NCI-H2107 (cell line): Measurements from ENCODE around the gene TMEM43.
"Not testable (repeated sequence)": the region's sequence is repeated elsewhere in the genome, so short reads cannot be mapped to it uniquely, and the experiment has no call there.

Experiments used
- DNase-seq: peaks from one replicate; lab custom pipeline; 2025; lab: John Stamatoyannopoulos, UW

TMEM43 gene

DNA sequence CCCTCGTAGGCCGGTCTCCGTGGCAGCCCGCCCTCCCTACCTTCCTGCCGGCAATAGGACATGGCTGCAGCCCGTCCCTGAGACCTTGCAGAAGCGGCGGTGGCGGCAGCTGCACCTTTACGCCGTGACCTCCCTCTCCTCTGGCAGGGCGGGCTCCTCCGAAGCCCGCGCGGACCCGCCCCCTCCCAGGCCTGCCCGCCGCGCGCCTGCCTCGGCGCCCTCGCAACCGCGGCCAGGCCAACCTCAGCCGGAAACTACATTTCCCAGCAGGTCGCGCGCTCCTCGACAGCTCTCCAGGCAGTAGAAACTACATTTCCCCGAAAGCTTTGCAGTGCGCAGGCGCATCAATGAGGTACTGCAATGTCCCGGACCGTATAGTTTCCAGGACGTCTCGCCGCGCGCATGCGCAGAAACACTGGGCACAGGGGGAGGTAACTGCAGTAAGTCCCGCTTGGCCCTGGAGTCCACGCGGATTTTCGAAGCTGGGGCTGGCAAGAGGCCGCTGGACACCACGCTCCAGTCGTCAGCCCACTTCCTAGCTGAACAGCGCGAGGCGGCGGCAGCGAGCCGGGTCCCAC is at the start of gene TMEM43, which contains the start of gene CHCHD4:
TSS of gene TMEM43 (plus strand) at position 438 of the 578 bp plus-strand sequence. CDS start 142 bp downstream, outside the sequence.
TSS of gene CHCHD4 (minus strand) at position 256 of the 578 bp plus-strand sequence. CDS start at position 62, 194 bp downstream.
- DNase-seq: peak; percentile 75

- DNase-seq: not testable (repeated sequence)
Observed at GRCh38 chr3:14075233-14075632, 49.6 kb upstream of the TMEM43 start.

- no peak for DNase-seq
Observed at GRCh38 chr3:14077310-14077709, 47.5 kb upstream of the TMEM43 start.

GRCh38 chr3:14082108-14082657 is 42.7 kb upstream of the TMEM43 start:
- no peak for DNase-seq

GRCh38 chr3:14087461-14087860 is 37.4 kb upstream of the TMEM43 start:
- DNase-seq: not testable (repeated sequence)

GRCh38 chr3:14091959-14092358 is 32.9 kb upstream of the TMEM43 start:
- not testable (repeated sequence) for DNase-seq

GRCh38 chr3:14092464-14092863 is 32.4 kb upstream of the TMEM43 start:
- DNase-seq: no peak

GRCh38 chr3:14093831-14094230 is 31.0 kb upstream of the TMEM43 start:
- no peak for DNase-seq

GRCh38 chr3:14096742-14097141 is 28.1 kb upstream of the TMEM43 start:
- DNase-seq: no peak

- no peak for DNase-seq
Observed at GRCh38 chr3:14097616-14098391, 27.0 kb upstream of the TMEM43 start.

- not testable (repeated sequence) for DNase-seq
Observed at GRCh38 chr3:14109821-14110220, 15.0 kb upstream of the TMEM43 start.

DNA sequence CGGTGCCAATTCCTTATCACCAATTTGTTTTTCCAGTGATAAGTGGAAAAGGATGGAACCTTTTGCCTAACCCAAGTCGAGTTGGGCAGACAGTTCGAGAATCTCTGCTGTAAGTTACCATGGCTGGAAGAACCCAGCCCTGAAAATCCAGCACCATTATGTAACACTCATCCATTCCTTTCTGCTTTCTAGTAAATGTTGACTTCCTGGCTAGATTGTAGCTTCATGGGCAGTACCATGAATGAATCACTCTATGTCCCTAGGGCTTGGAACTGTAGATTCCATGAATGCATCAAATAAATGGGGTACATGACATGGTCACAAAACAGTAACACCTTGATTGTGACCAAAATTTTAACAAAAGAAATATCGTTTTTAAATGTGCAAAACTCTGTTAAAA is 14.2 kb upstream of the TMEM43 start:
- DNase-seq: no peak

DNA sequence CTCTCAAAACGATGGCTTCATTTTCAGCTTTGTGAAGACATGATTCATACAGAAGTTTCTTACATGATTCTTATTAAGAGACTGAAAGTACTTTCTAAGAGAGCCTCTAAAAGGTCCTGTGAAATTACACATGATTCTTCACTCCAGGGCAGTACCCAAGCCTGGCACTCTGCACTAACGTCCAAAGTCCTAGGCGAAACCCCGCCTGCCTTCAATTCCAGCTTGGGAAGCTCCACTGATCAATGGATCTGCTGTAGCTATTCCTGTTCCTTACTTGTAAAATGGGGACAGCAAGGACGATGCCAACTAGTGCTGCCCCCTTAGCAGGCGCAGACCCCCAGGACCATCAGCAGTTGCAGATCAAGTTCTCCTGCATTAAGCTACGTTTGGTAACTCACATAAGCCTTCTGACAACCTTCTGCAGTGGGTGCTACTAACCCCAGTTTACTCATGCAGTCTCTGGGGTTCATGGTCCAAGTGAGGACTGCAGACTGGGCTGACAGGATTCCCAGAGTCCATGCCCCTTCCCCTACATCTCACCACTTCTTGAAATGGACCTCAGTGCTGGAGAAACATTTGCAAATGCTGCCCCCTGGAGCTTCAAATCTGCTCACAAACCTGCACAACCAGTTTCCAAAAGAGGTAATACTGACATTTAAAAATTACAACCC is 10.8 kb upstream of the TMEM43 start:
- DNase-seq: no peak

- DNase-seq: no peak
Observed at GRCh38 chr3:14117468-14118399, 7.1 kb upstream of the TMEM43 start.

- no peak for DNase-seq
Observed at GRCh38 chr3:14118400-14119381, 6.2 kb upstream of the TMEM43 start.

DNA sequence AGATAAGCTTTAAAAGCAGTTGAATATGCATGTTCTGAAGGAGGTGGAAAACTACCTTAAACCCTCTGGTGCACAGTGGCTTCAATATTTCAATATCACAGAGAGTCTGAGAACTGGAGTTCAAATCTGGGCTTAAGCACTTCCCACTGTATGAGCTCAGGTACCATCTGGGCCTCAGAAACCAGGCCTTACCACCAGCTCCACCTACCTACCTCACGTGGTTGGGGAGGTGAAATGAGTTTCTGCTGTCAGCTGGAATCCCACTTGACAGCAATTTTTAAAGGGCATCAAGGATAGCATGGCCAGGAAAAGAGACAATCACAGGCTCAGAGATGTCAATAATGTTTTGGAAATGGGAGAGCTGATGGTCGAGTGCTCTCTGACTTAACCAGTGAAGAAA is 5.2 kb upstream of the TMEM43 start:
- no peak for DNase-seq

DNA sequence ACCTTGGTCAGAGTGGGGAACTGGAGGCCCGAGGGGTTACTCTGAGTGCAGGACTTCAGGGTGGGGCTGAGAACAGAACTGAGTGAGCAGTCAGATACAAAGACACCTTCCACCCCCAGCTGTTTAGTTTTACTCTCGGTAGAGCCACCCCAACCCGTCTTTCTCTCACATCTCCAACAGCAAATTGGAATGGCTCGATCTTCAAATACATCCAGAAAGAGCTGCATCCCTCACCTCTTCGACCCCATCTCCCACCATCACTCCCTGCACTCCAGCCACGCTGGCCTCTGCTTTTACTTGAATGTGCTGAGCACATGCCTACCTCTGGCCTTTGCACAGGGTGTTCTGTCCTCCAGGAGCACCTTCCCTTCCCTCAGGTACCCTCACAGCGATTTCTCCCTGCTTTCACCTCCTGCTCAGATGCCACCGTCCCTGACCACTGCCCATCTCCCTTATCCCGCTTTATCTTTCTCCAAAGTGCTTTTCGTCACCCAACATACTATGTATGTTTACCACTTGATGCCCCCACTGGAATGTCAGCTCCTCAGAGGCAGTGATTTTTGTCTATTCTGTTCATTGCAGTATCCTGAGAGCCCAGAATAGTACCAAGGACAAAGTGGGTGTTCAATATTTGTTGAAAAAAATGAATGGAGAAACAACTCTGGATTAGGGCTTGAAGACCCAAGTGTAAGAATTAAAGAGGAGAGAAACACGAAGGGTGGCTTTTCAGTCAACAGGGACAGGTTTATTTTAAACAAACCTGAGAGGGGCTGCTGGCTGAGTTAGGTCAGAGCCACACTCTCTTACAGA is 4.5 kb upstream of the TMEM43 start:
- DNase-seq: no peak

- DNase-seq: not testable (repeated sequence)
Observed at GRCh38 chr3:14120921-14121448, 3.9 kb upstream of the TMEM43 start.

DNA sequence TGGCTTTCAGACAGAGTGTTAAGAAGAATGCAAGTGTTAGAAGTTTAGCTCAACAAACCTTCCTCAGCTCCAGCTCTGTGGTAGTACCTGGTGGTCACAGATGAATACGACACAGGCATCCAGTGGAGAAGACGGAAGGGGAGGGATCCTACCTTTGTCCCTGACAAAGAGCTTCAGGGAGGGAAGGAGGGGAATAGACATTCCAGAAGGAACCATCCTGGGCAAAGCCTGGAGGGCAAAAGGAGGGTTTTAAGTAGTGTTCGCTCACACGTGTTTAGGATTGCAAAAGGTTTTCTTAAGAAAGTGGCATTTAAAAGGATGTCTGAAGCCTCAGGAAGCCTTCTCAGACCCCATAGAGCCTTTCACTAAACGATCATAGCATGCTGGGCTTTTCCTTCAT is 3.0 kb upstream of the TMEM43 start:
- no peak for DNase-seq
